DMS153 treated with DMSO at 0.1 percent for 48 hours (cell line): ENCODE data around the gene GLMN.

Experiments
- DNase-seq: peaks from one replicate; lab custom pipeline; 2025; ENCODE audit not compliant: unreplicated experiment; lab: John Stamatoyannopoulos, UW

GLMN gene

GRCh38 chr1:92298573-92299476, at the start of gene GLMN, which contains the start of gene RPAP2:
TSS of gene GLMN (minus strand) at chr1:92298987. CDS start at chr1:92297999, 988 bp downstream.
TSS of gene RPAP2 (plus strand) at chr1:92299059. CDS start at chr1:92299074, 15 bp downstream.
- peak; percentile 76 for DNase-seq

- DNase-seq = no peak
These were observed 48.3 kb upstream of the GLMN start for GRCh38 chr1:92346866-92347640.

- no peak for DNase-seq
These were observed 44.3 kb upstream of the GLMN start for GRCh38 chr1:92343061-92343460.

- no peak for DNase-seq
These were observed 43.6 kb upstream of the GLMN start for GRCh38 chr1:92342401-92342800.

GRCh38 chr1:92340154-92340553, 41.4 kb upstream of the GLMN start:
- no peak for DNase-seq

- DNase-seq = no peak
These were observed 34.9 kb upstream of the GLMN start for GRCh38 chr1:92333668-92334067.

GRCh38 chr1:92329347-92330129, 30.8 kb upstream of the GLMN start:
- DNase-seq = no peak

GRCh38 chr1:92327794-92328193, 29.0 kb upstream of the GLMN start:
- DNase-seq = no peak

GRCh38 chr1:92326681-92327080, 27.9 kb upstream of the GLMN start:
- DNase-seq = no peak

GRCh38 chr1:92324784-92325183, 26.0 kb upstream of the GLMN start:
- DNase-seq = no peak

GRCh38 chr1:92323473-92324453, 25.0 kb upstream of the GLMN start:
- DNase-seq = no peak

GRCh38 chr1:92317836-92318493, 19.2 kb upstream of the GLMN start:
- no peak for DNase-seq

- no peak for DNase-seq
These were observed 17.2 kb upstream of the GLMN start for GRCh38 chr1:92315766-92316599.

- no peak for DNase-seq
These were observed 15.2 kb upstream of the GLMN start for GRCh38 chr1:92314024-92314423.

- peak; percentile 29 for DNase-seq
These were observed 11.4 kb upstream of the GLMN start for GRCh38 chr1:92310185-92310597.

GRCh38 chr1:92307980-92308379, 9.2 kb upstream of the GLMN start:
- DNase-seq = no peak

- no peak for DNase-seq
These were observed 7.2 kb upstream of the GLMN start for GRCh38 chr1:92306020-92306419.

- no peak for DNase-seq
These were observed 2.2 kb upstream of the GLMN start for GRCh38 chr1:92301021-92301420.
